KMS-11 (cell line): ENCODE data around the gene TXNDC16.

Experiments used
- H2AFZ ChIP-seq: fragments of 200-600 bp; sonication (generic); 2 replicates; pipeline ENCODE4 v1.6.1; 2016; ENCODE audit warnings: antibody characterized with exemption, mixed run types, low read depth
- H3K27ac ChIP-seq: fragments of 200-600 bp; sonication (generic); 2 replicates; pipeline ENCODE4 v1.6.1; 2016; ENCODE audit warnings: mild to moderate bottlenecking, mixed run types
- H3K27me3 ChIP-seq: fragments of 200-600 bp; sonication (generic); 2 replicates; pipeline ENCODE4 v1.6.1; 2017; ENCODE audit warnings: mild to moderate bottlenecking, low read depth, mixed run types, moderate library complexity; ENCODE audit not compliant: insufficient read depth
- H3K36me3 ChIP-seq: fragments of 200-600 bp; sonication (generic); 2 replicates; pipeline ENCODE4 v1.6.1; 2017; ENCODE audit warnings: mild to moderate bottlenecking, mixed run types; ENCODE audit not compliant: insufficient read depth
- H3K4me1 ChIP-seq: fragments of 200-600 bp; sonication (generic); 2 replicates; pipeline ENCODE4 v1.6.1; 2016; ENCODE audit warnings: mild to moderate bottlenecking, low read depth, mixed run types; ENCODE audit not compliant: poor library complexity, severe bottlenecking
- H3K4me2 ChIP-seq: fragments of 200-600 bp; sonication (generic); 2 replicates; pipeline ENCODE4 v1.7.0; 2016; ENCODE audit warnings: mild to moderate bottlenecking, mixed run types
- H3K4me3 ChIP-seq: fragments of 200-600 bp; sonication (generic); IDR thresholded peaks from 2 replicates; pipeline ENCODE4 v1.6.1; 2017; ENCODE audit warnings: low read depth, low read length, mixed read lengths; ENCODE audit not compliant: insufficient read depth
- H3K79me2 ChIP-seq: fragments of 200-600 bp; sonication (generic); 2 replicates; pipeline ENCODE4 v1.6.1; 2016; ENCODE audit warnings: low read depth, mixed run types; ENCODE audit not compliant: insufficient read depth
- H3K9ac ChIP-seq: fragments of 200-600 bp; sonication (generic); 2 replicates; pipeline ENCODE4 v1.6.1; 2016; ENCODE audit warnings: mild to moderate bottlenecking, mixed run types
- H4K20me1 ChIP-seq: fragments of 200-600 bp; sonication (generic); 2 replicates; pipeline ENCODE4 v1.6.1; 2016; ENCODE audit warnings: mild to moderate bottlenecking, mixed run types; ENCODE audit not compliant: insufficient read depth
- TF ChIP-seq, protein P1 (sequence below): fragments of 200-600 bp; sonication (generic); conservative IDR thresholded peaks from 2 replicates; pipeline ENCODE4 v1.6.1; 2017; ENCODE audit warnings: low read depth, mild to moderate bottlenecking, antibody characterized with exemption, low read length, moderate library complexity, mixed read lengths

TXNDC16 gene

DNA sequence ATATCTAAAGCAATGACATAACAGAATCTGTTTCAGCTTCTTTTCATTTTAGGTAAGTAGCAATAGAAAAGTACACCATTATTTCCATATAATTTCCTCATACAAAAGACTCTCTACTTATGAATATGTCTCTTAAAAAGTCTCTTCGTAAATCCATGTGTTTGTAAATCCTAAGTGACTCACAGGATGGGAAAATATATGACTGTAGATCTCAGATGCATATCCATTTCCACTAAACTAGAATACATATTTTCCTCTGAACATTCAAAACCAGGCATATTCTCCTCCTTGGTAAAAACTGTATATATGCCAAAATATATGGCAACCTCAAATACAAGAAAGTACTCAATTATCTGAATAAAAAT, 93.6 kb downstream of the TXNDC16 start:
- no peak overlapping the region for H3K4me3 ChIP-seq

DNA sequence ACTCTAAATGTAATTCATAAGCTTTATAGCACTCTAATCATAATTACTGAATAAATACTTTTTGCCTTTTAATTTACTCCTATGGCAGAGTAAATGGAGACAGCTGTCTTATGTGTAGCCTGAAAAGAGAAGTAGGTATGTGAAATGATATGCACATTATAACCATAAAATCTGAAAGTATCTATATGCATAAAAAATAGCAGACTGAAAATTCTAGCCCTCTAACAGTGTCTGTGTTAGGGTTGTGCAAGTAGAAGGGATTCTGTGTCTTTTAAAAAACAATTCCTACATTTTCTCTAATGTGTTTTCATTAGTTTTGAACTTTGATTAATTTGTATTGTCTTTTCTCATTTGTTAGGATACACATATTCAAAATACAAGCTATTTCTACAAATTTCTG, 94.9 kb downstream of the TXNDC16 start:
- H3K36me3 ChIP-seq: no peaks in the 10 kb centered on the region
- no peaks in the 10 kb centered on the region for H3K27me3 ChIP-seq
- TF ChIP-seq, protein P1, sequence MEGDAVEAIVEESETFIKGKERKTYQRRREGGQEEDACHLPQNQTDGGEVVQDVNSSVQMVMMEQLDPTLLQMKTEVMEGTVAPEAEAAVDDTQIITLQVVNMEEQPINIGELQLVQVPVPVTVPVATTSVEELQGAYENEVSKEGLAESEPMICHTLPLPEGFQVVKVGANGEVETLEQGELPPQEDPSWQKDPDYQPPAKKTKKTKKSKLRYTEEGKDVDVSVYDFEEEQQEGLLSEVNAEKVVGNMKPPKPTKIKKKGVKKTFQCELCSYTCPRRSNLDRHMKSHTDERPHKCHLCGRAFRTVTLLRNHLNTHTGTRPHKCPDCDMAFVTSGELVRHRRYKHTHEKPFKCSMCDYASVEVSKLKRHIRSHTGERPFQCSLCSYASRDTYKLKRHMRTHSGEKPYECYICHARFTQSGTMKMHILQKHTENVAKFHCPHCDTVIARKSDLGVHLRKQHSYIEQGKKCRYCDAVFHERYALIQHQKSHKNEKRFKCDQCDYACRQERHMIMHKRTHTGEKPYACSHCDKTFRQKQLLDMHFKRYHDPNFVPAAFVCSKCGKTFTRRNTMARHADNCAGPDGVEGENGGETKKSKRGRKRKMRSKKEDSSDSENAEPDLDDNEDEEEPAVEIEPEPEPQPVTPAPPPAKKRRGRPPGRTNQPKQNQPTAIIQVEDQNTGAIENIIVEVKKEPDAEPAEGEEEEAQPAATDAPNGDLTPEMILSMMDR: no peak
- H2AFZ ChIP-seq: no peak overlapping the region
- no peaks in the 10 kb centered on the region for H3K79me2 ChIP-seq
- H3K9ac ChIP-seq: no peak overlapping the region
- H3K4me3 ChIP-seq: no peak overlapping the region
- H3K27ac ChIP-seq: no peak overlapping the region
- peaks cover 12% of the 10 kb centered on the region for H3K4me1 ChIP-seq
- no peaks in the 10 kb centered on the region for H4K20me1 ChIP-seq
- H3K4me2 ChIP-seq: no peak overlapping the region

More for the DNA sequence above, 93.6 kb downstream of the TXNDC16 start:
- no peaks in the 10 kb centered on the region for H3K36me3 ChIP-seq
- H3K4me1 ChIP-seq: peaks cover 12% of the 10 kb centered on the region
- H3K27me3 ChIP-seq: no peaks in the 10 kb centered on the region
- H3K9ac ChIP-seq: no peak overlapping the region
- H3K4me2 ChIP-seq: no peak overlapping the region
- no peak overlapping the region for H2AFZ ChIP-seq
- H3K79me2 ChIP-seq: no peaks in the 10 kb centered on the region
- no peak overlapping the region for H3K27ac ChIP-seq
- no peaks in the 10 kb centered on the region for H4K20me1 ChIP-seq
- TF ChIP-seq, protein P1: no peak

DNA sequence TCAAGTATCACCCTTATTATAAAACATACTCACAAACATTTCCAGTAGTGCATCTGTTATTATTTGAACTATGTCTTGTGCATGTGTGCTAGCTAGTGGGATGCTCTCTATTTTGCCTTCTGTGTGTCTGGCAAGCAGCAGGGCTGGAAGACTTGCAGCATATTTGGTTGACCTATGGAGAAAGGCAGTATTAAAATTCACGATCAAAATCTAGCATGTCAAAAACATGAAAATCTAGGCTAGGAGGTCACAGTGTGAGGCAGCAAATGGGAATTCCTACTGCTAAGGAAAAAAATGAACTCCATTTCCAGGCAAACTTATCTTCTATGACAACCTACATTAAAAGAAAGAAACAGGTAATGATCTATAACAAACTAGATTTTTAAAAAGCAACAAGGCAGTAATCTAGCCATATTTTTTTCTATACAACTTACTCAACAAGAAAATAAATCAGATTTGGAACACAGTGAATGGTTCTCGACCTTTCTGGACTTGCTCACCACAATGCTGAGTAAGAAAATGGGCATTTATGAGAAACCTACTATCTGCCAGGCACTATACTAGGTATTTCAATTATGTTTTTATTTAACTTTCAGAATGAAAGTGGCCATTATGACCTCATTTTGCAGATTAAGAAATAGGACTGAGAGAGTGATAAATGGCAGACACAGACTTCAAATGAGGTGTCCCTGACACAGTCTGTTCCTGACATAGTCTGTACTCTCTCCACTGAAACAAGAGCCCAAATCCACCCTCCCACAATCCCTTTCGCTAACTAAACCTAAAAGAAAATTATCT, 96.8 kb downstream of the TXNDC16 start:
- Histone ChIP-seq H2AFZ (no peak overlapping the region), H3K4me3 (no peak overlapping the region), H3K27me3 (no peaks in the 10 kb centered on the region), H4K20me1 (no peaks in the 10 kb centered on the region), H3K9ac (no peak overlapping the region), H3K36me3 (no peaks in the 10 kb centered on the region), H3K27ac (no peak overlapping the region), H3K4me1 (peaks cover 12% of the 10 kb centered on the region), H3K79me2 (no peaks in the 10 kb centered on the region), H3K4me2 (no peak overlapping the region)
- TF ChIP-seq, protein P1: no peak

DNA sequence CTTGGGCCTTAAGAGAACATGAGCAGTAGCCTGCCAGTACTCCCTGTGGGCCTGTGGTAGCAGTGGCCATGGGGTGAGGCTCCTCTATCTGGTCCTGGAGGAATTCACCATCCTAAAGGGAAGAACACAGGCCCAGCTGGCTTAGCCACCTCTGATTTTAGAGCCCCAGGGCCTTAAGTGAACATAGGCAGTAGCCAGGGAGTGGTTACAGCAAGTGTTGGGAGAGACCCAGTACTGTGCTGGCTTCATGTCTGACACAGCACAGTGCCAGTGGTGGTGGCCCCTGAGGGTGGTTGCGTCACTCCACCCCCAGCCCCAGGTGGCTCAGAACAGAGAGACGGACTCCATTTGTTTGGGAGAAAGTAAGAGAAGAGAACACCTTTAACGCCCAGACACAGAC, 105.1 kb downstream of the TXNDC16 start:
- Histone ChIP-seq H3K27ac (no peak overlapping the region), H2AFZ (no peak overlapping the region), H3K79me2 (no peaks in the 10 kb centered on the region), H3K4me1 (no peaks in the 10 kb centered on the region), H3K9ac (no peak overlapping the region), H3K4me2 (no peak overlapping the region), H3K4me3 (no peak overlapping the region), H3K36me3 (no peaks in the 10 kb centered on the region), H3K27me3 (no peaks in the 10 kb centered on the region), H4K20me1 (no peaks in the 10 kb centered on the region)
- TF ChIP-seq, protein P1: no peak
